ENCODE results near the gene ST6GAL1. TPM values are rescaled to one million over a fixed set of nuclear protein-coding genes. Genes with fewer than 3 reads are reported as not detected.
"Not testable (repeated sequence)": the region's sequence is repeated elsewhere in the genome, so short reads cannot be mapped to it uniquely, and the experiment has no call there.

ST6GAL1 gene
- total RNA-seq, 6 experiments from 2014 or later = 389 to 574 (median 483) TPM

- intact Hi-C loops (cut with DNase I) = no loop called here
- H3K27me3 ChIP-seq = no peaks in the 10 kb centered on the region
- TF ChIP-seq, protein P1, sequence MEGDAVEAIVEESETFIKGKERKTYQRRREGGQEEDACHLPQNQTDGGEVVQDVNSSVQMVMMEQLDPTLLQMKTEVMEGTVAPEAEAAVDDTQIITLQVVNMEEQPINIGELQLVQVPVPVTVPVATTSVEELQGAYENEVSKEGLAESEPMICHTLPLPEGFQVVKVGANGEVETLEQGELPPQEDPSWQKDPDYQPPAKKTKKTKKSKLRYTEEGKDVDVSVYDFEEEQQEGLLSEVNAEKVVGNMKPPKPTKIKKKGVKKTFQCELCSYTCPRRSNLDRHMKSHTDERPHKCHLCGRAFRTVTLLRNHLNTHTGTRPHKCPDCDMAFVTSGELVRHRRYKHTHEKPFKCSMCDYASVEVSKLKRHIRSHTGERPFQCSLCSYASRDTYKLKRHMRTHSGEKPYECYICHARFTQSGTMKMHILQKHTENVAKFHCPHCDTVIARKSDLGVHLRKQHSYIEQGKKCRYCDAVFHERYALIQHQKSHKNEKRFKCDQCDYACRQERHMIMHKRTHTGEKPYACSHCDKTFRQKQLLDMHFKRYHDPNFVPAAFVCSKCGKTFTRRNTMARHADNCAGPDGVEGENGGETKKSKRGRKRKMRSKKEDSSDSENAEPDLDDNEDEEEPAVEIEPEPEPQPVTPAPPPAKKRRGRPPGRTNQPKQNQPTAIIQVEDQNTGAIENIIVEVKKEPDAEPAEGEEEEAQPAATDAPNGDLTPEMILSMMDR (IDR thresholded peaks at IDR 0.05) = no peak
- no peak for TF ChIP-seq POLR2A (IDR thresholded peaks at IDR 0.05)
- H3K4me1 ChIP-seq = peaks cover 0 to 11% (median 4%) of the 10 kb centered on the region in 4 donors
- H3K36me3 ChIP-seq = no peaks in the 10 kb centered on the region
- WGBS (ENCODE audit: insufficient coverage, low coverage, low lambda C conversion rate, missing lambda C conversion rate) = 83% methylated on average over 2 of the region's 2 CpGs
- H3K4me3 ChIP-seq = no peak overlapping the region
- DNase-seq = no peak
- H3K9me3 ChIP-seq = no peaks in the 10 kb centered on the region
- no peak overlapping the region for H3K27ac ChIP-seq
- no peak for ATAC-seq
These were observed 27.6 kb upstream of the ST6GAL1 start for GRCh38 chr3:186902713-186903112.

DNA sequence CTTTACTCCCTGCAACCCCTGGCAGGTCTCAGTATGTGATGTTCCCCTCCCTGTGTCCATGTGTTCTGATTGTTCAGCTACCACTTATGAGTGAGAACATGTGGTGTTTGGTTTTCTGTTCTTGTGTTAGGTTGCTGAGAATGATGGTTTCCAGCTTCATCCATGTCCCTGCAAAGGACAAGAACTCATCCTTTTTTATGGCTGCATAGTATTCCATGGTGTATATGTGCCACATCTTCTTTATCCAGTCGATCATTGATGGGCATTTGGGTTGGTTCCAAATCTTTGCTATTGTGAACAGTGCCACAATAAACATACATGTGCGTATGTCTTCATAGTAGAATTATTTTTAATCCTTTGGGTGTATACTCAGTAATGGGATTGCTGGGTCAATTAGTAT lies 26.6 kb upstream of the ST6GAL1 start:
- H3K27me3 ChIP-seq; DNase-seq; H3K9me3 ChIP-seq; H3K36me3 ChIP-seq; H3K4me3 ChIP-seq; intact Hi-C loops (cut with DNase I); ATAC-seq; H3K27ac ChIP-seq: not testable (repeated sequence)
- H3K4me1 ChIP-seq = peaks cover 0 to 11% (median 4%) of the 10 kb centered on the region in 4 donors
- WGBS (ENCODE audit: insufficient coverage, low coverage, low lambda C conversion rate, missing lambda C conversion rate) = 81% methylated on average over 2 of the region's 2 CpGs

- H3K4me3 ChIP-seq; ATAC-seq; H3K27ac ChIP-seq; H3K27me3 ChIP-seq; H3K9me3 ChIP-seq; intact Hi-C loops (cut with DNase I); H3K36me3 ChIP-seq; DNase-seq: not testable (repeated sequence)
- WGBS (ENCODE audit: insufficient coverage, low coverage, low lambda C conversion rate, missing lambda C conversion rate) = 44% methylated on average over 3 of the region's 3 CpGs
- H3K4me1 ChIP-seq = peaks cover 0 to 11% (median 4%) of the 10 kb centered on the region in 4 donors
These were observed 23.3 kb upstream of the ST6GAL1 start for GRCh38 chr3:186907075-186907474.

GRCh38 chr3:186909078-186909853 lies 21.1 kb upstream of the ST6GAL1 start:
- no peak for DNase-seq
- Histone ChIP-seq H3K9me3 (no peaks in the 10 kb centered on the region), H3K4me3 (no peak overlapping the region), H3K36me3 (no peaks in the 10 kb centered on the region), H3K27me3 (no peaks in the 10 kb centered on the region), H3K27ac (no peak overlapping the region), H3K4me1 (peaks cover 0 to 11% (median 4%) of the 10 kb centered on the region in 4 donors)
- no peak for ATAC-seq
- no peak for TF ChIP-seq POLR2A (IDR thresholded peaks at IDR 0.05)
- TF ChIP-seq, protein P1 (IDR thresholded peaks at IDR 0.05) = no peak
- WGBS (ENCODE audit: insufficient coverage, low coverage, low lambda C conversion rate, missing lambda C conversion rate) = 20% methylated on average over 1 of the region's 17 CpGs
- intact Hi-C loops (cut with DNase I) = no loop called here

GRCh38 chr3:186915806-186916796 lies 14.2 kb upstream of the ST6GAL1 start:
- no peaks in the 10 kb centered on the region for H3K4me1 ChIP-seq
- H3K27ac ChIP-seq = no peak overlapping the region
- no peaks in the 10 kb centered on the region for H3K27me3 ChIP-seq
- WGBS (ENCODE audit: insufficient coverage, low coverage, low lambda C conversion rate, missing lambda C conversion rate) = 57% methylated on average over 5 of the region's 11 CpGs
- ATAC-seq = peak; percentile 22 to 76 (median 51)
- DNase-seq = no peak
- TF ChIP-seq POLR2A (IDR thresholded peaks at IDR 0.05) = no peak
- TF ChIP-seq, protein P1 (IDR thresholded peaks at IDR 0.05) = no peak
- H3K36me3 ChIP-seq = no peaks in the 10 kb centered on the region
- no peaks in the 10 kb centered on the region for H3K9me3 ChIP-seq
- intact Hi-C loops (cut with DNase I) = no loop called here
- no peak overlapping the region for H3K4me3 ChIP-seq
